ENCODE results near the gene SNTB2. TPM values are rescaled to one million over a fixed set of nuclear protein-coding genes. Genes with fewer than 3 reads are reported as not detected.
A peak's percentile ranks its signal among the peaks of the same experiment; 100 is the strongest.

The SNTB2 gene
- polyA plus RNA-seq, 3 donors, result 1.2 to 6.0 (median 5.0) TPM

DNA sequence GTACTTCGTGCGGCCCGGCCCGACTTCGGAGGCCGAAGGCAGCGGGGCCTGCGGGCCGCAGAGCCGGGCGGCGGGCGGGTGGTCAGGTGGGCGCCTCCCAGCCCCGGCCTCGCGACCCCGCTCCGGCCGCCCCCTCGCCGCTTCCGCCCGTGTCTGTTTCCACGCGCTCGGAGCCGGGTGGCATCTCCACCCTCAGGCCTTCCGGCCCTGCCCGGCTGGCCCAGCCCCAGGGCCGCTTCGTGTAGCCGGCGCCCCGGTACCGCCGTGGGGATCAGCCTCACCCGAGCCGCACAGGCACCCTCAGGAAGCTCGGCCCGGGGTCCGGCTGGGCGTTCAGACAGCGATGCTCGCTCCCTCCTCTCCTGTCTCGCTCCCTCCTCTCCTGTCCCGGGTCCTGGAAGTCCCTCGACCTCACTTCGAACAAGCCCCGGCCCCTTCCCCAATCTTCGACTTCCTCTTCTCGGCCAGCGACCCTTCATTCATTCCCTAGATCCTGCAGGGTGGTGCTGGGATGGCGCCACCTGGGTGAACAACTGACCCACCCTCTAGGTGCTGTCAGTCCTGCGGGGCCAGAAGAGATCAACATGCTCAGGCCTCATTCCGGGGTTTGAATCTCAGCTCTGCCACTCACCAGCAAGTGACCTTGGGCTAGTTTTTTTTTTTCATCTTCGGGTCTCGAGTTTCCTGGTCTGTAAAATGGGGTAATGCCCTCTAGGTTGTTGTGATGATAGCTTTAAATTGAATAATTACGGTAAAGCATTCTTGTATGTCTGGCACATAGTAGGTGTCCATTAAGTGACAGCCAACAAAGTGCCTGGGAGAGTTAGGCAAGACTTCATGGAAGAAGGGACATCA is 124.8 kb downstream of the SNTB2 start:
- H4K20me1 ChIP-seq (ENCODE audit: insufficient read depth, low read length), result peaks cover 49% of the 10 kb centered on the region
- H3K4me1 ChIP-seq (ENCODE audit: control insufficient read depth in 1 of 2, insufficient read depth in 2 of 2, low read length in 2 of 2), result peaks cover 13 to 14% of the 10 kb centered on the region in 2 donors
- peak in 2 of 3 donors; percentile 9 to 47 for DNase-seq
- H3K9ac ChIP-seq (ENCODE audit: insufficient read depth, low read length, poor library complexity, severe bottlenecking), result peak overlapping the region; percentile 93
- no peaks in the 10 kb centered on the region for H3K9me3 ChIP-seq (replicated peaks in 1 of 2; ENCODE audit: control insufficient read depth in 1 of 2, insufficient read depth in 1 of 2, low read length in 2 of 2)
- peaks cover 27 to 43% of the 10 kb centered on the region in 2 donors for H3K36me3 Mint-ChIP-seq
- H3K27ac ChIP-seq (ENCODE audit: low read depth in 1 of 2, low read length in 2 of 2), result peak overlapping the region; percentile 52 to 68
- H3K27me3 Mint-ChIP-seq (ENCODE audit: low read depth in 3 of 3), result peaks cover 1 to 7% (median 5%) of the 10 kb centered on the region in 3 donors
- peaks cover 15% of the 10 kb centered on the region for H3K4me1 Mint-ChIP-seq
- H3K27me3 ChIP-seq (ENCODE audit: control insufficient read depth in 2 of 2, insufficient read depth in 2 of 2, low read length in 2 of 2), result no peaks in the 10 kb centered on the region
- H3K27ac Mint-ChIP-seq, result peak overlapping the region; percentile 85 to 96 (median 93)
- peaks cover 0 to 2% (median 0%) of the 10 kb centered on the region in 7 donors for H3K9me3 Mint-ChIP-seq
- WGBS (ENCODE audit: insufficient coverage), result 2% methylated on average over 59 of the region's 59 CpGs
- H2AFZ ChIP-seq (ENCODE audit: insufficient read depth, low read depth, low read length, poor library complexity, severe bottlenecking), result peak overlapping the region; percentile 88
- H3K79me2 ChIP-seq (ENCODE audit: insufficient read depth, low read length), result peaks cover 48% of the 10 kb centered on the region
- TF ChIP-seq CTCF (IDR thresholded peaks at IDR 0.05), result no peak
- H3K36me3 ChIP-seq (replicated peaks in 1 of 2; ENCODE audit: control insufficient read depth in 1 of 2, insufficient read depth in 2 of 2, low read length in 2 of 2), result peaks cover 22 to 38% of the 10 kb centered on the region in 2 donors
- intact Hi-C loops (cut with micrococcal nuclease), result loop anchor here in 1 of 2 donors (5.0 to 10.0 kb wide), 2 partner anchors 124 to 177 kb away; partner anchors contain the start of genes CHTF8, SNTB2 and UTP4
- H3K4me3 ChIP-seq (replicated peaks in 1 of 3; ENCODE audit: low read depth in 2 of 3, low read length in 3 of 3), result peak overlapping the region; percentile 57 to 78 (median 66)
- H3K4me2 ChIP-seq (replicated peaks; ENCODE audit: extremely low read depth, low read length, poor library complexity, severe bottlenecking), result peak overlapping the region; percentile 86
- peak overlapping the region; percentile 98 to 100 for H3K4me3 Mint-ChIP-seq

- H3K4me1 ChIP-seq (ENCODE audit: control insufficient read depth in 1 of 2, insufficient read depth in 2 of 2, low read length in 2 of 2), result peaks cover 13 to 14% of the 10 kb centered on the region in 2 donors
- H3K4me1 Mint-ChIP-seq, result peaks cover 15% of the 10 kb centered on the region
- 100% methylated on average over 1 of the region's 5 CpGs for WGBS (ENCODE audit: insufficient coverage)
- H3K9me3 ChIP-seq (replicated peaks in 1 of 2; ENCODE audit: control insufficient read depth in 1 of 2, insufficient read depth in 1 of 2, low read length in 2 of 2), result no peaks in the 10 kb centered on the region
- peaks cover 38 to 59% of the 10 kb centered on the region in 2 donors for H3K36me3 Mint-ChIP-seq
- H3K9me3 Mint-ChIP-seq, result peaks cover 0 to 2% (median 0%) of the 10 kb centered on the region in 7 donors
- peaks cover 61% of the 10 kb centered on the region for H4K20me1 ChIP-seq (ENCODE audit: insufficient read depth, low read length)
- no peak overlapping the region for H3K9ac ChIP-seq (ENCODE audit: insufficient read depth, low read length, poor library complexity, severe bottlenecking)
- H3K4me3 ChIP-seq (replicated peaks in 1 of 3; ENCODE audit: low read depth in 2 of 3, low read length in 3 of 3), result no peak overlapping the region
- peak overlapping the region in 3 of 7 donors; percentile 12 to 67 (median 49) for H3K27ac Mint-ChIP-seq
- intact Hi-C loops (cut with micrococcal nuclease), result loop anchor here in 1 of 2 donors (5.0 to 10.0 kb wide), 2 partner anchors 126 to 179 kb away; partner anchors contain the start of genes CHTF8, SNTB2 and UTP4
- no peak overlapping the region for H3K27ac ChIP-seq (ENCODE audit: low read depth in 1 of 2, low read length in 2 of 2)
- no peak overlapping the region for H2AFZ ChIP-seq (ENCODE audit: insufficient read depth, low read depth, low read length, poor library complexity, severe bottlenecking)
- peaks cover 1 to 3% (median 3%) of the 10 kb centered on the region in 3 donors for H3K27me3 Mint-ChIP-seq (ENCODE audit: low read depth in 3 of 3)
- DNase-seq, result no peak
- peaks cover 48% of the 10 kb centered on the region for H3K79me2 ChIP-seq (ENCODE audit: insufficient read depth, low read length)
- H3K4me2 ChIP-seq (replicated peaks; ENCODE audit: extremely low read depth, low read length, poor library complexity, severe bottlenecking), result no peak overlapping the region
- no peak for TF ChIP-seq CTCF (IDR thresholded peaks at IDR 0.05)
- H3K36me3 ChIP-seq (replicated peaks in 1 of 2; ENCODE audit: control insufficient read depth in 1 of 2, insufficient read depth in 2 of 2, low read length in 2 of 2), result peaks cover 36 to 55% of the 10 kb centered on the region in 2 donors
- no peak overlapping the region for H3K4me3 Mint-ChIP-seq
- no peaks in the 10 kb centered on the region for H3K27me3 ChIP-seq (ENCODE audit: control insufficient read depth in 2 of 2, insufficient read depth in 2 of 2, low read length in 2 of 2)
Observed at GRCh38 chr16:69313469-69313868, 126.5 kb downstream of the SNTB2 start.
